NCI-H1436 treated with DMSO at 0.1 percent for 48 hours (cell line): ENCODE results near the gene AP1G2.

ENCODE experiments used
- DNase-seq: peaks from one replicate; lab custom pipeline; 2025; lab: John Stamatoyannopoulos, UW

The AP1G2 gene

DNA sequence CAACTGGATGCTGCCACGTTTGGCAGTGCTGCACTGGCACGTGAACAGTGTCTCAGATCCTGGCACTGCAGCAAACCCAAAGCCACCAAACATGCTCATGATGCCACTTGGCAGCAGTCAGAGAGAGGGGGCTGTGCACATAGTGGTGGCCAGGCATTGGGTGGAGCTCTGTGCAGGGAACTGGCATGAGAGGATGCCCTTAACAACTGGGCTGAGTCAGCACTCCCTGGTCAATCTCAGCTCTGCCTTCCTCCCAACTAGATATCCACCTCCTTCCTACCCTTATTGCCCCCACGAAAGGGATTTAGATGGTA is 53.0 kb downstream of the AP1G2 start:
- no peak for DNase-seq

DNA sequence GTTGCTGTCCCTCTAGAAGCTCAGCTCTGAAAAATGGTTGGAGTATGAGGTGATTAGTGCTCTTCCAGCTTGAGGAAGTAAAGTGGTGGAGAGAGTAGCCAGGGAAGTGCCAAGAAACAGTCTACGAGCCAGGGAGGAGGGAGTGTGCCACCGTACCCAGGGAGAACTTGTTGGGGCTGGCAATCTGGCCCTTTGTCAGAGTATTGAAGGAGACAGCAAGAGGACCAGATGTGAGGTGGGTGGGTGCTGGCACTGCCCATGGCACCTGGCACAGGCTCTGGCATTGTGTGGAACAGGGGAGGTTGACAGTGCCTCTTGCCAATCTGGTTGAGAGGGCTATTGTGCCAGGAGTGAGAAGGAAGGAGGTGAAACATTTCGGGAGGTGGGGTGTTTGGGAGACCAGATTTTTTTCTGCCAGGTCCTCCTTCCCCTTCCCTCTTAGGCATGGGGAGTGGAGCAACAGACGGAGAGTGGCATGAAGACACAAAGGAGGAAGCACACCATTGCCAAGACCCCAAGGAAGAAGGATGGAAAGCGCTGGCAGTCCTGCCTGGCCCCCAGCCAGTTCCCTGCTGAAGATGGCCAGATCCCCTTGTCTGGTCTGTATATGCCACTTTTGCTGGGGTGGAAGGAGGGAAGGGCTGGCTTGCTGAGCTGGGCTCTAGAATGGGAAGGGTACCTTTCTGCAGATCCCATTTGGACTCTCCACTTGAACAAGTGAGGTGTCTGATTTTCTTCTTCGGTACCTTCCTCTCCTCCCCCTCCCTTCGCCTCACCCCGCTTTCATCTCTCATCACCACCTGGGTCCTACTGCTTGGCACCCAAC is 53.6 kb downstream of the AP1G2 start:
- DNase-seq: no peak

DNA sequence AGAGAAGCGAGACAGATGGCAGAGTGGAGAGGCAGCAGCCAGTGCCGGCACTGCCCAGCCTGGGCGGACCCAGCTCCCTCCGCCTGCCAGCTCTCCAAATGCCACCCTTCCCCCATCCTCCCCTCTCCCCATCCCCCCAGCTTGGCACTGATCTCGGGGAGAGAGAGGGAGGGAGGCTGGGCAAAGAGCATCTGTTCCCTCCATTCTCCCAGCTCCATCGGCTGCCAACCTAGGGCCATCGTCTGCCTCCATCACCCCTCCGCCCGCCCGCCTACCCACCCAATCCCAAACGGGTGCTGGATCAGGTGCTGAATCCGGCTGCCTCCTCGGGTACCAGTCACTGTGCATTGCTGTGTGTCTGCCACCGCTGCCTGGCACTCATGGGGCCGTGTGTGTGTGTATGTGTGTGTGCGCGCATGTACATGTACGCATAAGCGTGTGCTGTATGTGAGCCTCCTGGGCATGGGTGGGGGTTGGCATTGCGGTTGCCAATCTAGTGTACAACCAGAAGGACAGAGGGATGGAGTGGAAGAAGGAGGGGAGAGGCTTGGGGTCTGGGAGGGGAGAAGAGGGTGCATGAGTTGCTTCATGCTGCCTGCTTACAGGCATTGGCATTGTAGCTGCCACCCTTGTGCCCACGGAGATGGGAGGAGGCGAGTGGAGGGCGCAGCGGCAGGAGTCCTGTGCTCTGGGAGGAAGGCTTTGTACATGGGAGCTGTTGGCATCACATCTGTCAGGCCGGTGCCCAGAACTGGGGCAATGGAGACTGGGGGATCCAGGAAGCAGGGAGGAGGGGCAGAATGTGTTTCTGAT is 54.4 kb downstream of the AP1G2 start:
- DNase-seq: peak; percentile 9

DNA sequence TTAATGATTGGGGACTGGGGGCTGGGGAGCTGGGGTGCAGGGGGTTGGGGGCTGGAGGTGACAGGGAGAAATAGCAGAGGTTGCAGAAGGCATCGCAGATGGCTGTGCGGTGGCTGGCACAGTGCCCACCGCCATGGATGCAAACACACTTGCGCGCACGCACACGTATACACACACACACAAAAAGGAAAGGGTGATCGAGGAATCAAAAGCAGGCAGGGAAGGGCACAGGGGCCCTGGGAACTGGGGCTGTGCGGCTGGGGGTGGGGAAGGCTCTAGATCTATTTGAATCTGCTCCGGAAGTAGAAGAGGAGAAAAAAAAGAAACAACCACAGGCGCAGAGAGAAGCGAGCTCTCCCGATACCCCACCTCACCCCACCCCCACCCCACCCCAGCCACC is 55.4 kb downstream of the AP1G2 start:
- peak; percentile 28 for DNase-seq
